ENCODE measurements around the gene INPP4B.

INPP4B gene

DNA sequence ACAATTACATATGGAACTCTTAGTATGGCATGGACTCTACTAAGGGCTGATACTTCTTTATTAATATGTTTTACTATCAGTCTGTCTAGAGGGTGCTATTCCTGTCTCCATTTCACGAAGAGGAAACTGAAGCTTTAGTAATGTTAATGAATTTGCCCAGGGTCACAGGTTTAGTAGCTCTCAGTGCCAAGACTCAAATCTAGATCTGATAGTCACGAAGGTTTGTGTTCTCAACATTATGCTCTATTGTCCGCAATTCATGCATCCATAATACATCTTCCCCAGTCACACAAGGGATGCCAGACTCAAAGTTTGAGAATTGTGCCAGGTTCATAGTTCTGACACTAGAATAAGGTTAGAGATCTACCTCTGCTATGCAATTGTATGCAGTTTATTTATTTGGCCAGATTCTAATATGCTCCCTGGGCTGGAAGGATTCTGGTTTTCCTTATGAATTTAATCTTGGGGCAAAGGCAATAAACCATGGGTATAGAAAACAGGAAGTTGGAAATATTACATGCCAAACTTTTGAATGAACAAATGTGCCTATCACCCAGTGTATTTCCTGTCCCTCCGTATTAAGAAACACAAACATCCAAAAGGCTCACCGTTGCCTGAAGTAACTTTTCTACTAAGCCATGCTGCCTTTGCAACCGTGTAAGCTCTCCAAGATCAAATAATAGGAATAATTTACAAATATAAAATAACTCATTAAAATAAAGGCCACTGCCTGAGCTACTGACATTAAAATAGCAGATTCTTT, 478.5 kb downstream of the INPP4B start:
- no peak for DNase-seq

DNA sequence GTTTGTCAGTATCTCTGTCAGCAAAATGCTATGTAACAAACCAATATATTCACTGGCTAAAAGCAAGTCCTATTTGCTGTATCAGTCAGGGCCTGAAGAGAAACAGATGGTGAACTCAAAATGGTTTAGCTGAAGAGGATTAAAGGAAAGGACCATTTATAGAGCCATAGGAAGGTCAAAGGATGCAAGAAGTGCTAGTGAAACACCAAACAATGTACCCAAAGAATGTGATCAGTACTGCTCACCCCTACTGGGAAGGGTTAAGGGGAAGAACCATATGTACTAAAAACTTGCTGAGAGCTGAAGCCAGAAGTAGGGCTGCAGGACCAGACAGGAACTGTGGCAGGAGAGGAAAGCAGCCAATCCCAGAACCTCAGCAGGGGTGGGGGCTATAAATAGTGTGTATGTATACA, 479.3 kb downstream of the INPP4B start:
- DNase-seq = peak; percentile 84 to 87

DNA sequence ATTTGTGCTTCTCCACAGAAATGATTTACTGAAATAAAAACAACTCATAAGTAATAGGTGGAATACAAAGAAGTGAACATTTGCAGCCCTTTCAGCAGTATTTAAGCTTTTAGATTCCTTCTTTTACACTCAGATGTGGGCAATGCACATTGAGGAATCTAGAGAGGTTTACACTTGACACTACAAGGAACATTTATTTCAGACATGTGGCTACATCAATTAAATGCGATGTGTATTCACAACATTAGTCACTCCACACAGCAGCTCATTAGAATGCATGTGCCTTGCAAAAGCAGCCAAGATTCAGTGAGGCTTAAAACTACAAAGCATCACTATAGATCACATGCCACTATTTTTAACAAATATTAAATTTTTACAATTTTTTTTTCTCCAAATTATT, 480.7 kb downstream of the INPP4B start:
- DNase-seq = no peak

DNA sequence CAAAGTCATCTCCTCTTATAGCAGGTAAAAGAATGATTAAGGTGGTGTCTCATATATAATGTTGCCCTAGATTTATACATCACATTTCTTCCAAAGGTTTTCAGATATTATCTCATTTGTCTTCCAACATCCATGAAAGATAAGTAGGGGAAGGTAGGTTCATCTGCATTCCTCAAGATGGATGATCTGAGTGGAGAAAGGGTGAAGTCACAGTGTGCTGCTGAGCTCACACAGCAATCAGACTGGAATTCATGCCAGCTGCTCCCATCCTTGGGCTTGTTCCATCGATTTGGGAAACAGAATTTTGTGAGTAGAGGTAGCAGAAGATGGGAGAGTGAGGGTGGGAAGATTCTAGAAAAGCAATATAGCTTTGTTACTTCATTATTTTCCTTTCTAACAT, 482.4 kb downstream of the INPP4B start:
- DNase-seq = no peak

DNA sequence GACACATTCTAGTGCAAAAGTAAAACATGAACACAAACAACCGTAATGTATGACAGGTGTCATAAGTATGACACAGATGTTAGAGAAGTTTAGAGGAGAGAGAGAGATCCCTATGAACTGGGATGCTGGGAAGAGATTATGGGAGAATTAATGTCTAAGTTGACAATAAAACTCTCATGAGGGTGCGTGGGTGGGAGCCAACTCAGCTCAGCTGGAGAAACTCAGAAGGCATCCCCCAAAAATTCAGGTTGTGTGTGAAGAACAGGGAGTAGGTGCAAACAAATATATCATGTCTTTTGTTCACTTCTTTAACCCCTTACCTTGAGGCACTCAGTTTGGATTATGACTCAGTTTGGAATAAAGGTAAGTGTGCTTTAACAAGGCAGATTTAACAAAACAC, 484.1 kb downstream of the INPP4B start:
- DNase-seq = peak in 1 of 2 experiments; percentile 24

DNA sequence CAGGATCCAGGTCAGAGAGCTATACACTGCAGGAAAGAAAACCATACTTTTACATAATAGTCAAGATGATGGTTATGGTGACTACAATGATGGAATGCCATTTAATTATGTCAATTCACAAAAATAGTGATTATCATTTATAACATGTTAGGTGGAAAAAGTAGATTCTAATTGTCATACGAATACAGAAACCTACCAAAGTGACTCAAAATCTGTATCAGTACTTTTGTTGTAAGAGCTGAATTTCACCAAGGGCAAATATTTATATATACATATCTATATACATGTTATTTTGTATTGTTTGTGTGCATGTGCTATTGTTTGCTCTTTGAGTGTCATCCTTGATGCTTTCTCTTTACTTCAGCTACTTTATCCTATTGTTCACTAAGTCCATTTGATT, 485.4 kb downstream of the INPP4B start:
- no peak for DNase-seq

DNA sequence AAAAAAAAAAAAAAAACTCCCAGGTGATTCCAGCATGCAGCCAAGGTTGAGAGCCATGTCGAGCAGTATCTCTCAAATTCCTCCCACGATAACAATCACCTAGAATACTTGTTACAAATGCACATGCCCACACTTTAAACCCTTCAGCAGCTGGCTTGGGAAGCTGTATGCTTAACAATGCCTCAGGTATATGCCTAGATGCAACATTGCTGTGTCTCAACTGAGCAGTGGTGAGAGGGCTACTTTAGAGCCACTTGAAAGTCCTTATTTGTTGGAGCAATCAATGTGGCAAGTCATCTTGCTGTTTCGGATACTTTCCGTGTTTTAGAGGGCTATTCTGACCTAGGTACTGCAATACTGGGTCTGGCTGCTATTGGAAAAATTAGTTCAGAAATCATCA, 487.4 kb downstream of the INPP4B start:
- DNase-seq = no peak

DNA sequence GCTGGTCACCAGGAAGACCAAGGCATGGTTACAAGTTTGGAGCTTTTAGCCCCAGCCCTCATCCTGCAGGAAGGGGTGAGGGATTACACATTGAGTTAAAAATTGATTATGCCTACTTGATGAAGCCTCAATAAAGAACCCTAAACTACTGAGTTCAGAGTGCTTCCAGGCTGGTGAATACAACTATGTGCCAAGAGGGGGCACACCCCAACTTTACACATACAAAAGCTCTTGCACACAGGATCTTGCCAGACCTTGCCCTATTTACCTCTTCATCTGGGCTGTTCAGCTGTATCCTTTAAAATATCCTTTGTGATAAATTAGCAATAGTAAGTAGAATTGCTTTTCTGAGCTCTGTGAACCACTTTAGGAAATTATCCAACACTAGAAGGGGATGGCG, 489.3 kb downstream of the INPP4B start:
- no peak for DNase-seq

DNA sequence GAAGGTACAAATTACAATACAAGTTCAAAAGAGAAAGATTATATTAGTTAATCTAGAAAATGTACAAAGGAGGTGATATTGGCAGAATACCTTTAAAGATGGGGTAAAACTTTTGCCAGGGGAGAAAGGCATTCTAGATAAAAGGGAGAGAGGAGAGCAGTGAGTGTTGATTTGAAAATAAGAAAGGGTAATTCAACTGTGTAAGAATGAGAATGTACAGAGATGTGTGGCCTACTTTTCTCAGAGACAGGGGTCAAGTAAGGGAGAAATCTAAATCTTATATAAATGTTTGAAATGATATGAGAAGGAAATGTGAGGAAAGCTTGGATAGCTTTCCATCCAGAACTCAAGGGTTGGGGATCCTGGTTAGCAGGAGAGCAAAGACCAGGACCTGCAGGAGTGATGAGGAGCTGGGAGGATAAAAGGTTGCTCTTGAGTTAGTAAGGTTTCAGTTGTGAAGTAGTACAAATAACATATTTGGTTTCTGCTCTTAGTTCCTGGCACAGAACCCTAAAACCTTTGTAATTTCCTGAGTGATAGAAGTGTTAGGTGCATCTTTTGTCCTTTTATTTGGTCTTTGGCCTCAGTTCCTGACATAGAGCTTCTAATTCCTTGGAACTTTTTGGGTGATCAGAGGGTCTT, 489.9 kb downstream of the INPP4B start:
- DNase-seq = no peak

DNA sequence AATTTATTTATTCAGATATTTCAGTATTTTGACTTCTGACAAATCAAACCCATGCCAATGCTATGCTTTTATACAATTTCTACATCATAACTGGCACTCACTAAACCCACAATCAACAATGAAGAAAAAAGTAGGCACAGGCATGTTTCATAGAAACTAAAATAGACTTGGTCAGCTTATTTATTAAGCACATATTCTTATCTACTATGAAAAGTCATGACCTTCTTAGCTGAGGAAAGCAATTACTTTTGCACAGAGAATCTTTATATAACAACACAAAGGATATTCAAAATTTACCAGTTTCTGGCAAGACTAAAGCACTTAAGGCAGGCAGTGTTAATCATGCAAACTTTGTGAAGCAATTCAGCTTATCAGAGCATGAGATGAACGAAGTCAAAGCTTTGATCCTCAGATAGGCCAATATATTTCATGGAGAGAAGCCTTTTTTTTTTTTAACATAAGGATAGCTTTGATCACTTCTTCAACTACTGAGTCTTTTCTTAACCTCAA, 490.6 kb downstream of the INPP4B start:
- no peak for DNase-seq

DNA sequence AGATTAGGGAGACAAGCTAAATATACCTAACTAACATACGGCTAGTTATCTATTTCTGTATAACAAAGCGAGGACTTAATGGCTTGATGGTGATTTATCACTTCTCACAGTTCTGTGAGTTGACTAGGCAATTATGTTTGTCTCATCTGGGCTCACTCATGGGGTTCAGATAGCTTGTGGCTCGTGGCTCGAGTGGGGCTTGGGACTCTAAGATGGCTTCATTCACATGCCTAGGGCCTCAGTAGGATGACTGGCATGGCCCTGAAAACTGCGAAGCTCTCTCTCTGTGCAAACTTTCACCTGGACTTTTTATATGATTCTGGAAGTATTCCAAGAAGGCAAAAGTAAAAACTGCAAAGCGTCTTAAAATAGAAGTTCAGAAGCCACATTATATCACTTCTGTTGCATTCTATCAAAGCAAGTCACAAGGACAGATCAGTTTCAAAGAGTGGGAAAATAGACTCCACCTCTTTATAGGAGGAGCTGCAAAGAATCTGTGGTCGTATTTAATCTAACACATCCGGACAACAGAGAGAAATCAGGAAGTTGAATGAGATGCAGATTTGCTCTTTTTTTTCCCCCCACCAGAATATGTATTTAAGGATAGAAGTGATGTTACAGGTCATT, 491.2 kb downstream of the INPP4B start:
- no peak for DNase-seq

DNA sequence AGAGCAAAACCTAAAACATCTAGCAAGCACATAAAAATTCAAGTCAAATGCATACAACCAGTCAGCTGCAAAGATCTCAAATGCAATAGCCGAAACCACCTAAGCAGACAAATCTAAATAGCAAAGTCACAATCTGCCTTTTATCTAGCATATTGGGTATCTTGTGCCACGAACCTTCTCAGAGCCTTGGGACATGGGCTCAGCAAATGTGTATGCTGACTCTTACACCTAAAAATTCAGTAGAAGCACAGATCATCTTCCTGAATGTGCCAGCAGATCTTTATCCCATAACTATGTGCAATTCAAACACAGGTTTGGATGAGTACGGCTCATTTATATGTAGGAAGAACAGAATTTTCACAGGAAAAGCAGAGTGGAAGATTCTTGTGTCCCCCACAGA, 492.1 kb downstream of the INPP4B start:
- no peak for DNase-seq

DNA sequence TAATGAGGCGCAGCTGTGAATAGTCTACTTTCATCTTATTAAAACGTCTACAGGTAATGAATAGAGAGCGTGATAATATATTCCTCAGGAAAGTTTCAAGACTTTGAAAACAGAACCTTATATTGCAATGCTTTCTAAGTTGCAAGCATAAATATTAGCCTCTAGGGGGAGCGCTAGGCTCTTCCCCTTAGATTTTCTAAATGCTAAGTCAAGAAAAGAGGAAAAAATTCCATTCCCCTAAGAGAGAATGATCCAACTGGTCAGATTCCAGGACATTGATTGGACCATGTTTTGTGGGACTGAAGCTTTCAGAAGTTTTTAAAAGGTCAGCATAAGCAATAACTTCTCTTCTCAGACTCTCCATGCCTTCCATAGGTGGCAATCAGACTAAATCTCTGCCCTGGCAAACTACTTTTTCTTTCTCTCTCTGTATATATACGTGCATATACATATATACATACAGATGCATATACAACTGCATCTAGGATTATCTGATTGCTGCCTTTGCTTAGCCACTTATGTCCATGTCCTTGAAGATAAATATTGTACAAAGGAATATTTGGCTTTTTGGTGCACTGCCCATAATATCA, 492.9 kb downstream of the INPP4B start:
- peak in 1 of 2 experiments; percentile 27 for DNase-seq

DNA sequence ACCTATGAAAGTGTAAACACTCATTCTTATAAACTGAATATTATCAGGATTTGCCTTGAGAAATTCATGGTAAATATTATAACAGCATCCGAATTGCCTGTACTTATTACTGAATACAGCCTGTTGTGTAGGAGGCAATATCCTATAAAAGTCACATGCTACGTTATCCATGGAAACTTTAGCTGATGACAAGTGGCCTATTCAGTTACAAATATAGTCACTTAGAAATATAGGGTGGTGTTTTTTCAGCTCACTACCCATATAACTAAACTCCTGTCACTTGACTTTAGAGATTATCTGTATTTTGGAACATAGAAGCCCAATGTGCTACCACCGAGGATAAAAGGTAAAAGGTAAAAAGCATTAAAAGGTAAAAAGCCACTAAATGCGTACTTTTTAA, 493.4 kb downstream of the INPP4B start:
- DNase-seq = no peak

DNA sequence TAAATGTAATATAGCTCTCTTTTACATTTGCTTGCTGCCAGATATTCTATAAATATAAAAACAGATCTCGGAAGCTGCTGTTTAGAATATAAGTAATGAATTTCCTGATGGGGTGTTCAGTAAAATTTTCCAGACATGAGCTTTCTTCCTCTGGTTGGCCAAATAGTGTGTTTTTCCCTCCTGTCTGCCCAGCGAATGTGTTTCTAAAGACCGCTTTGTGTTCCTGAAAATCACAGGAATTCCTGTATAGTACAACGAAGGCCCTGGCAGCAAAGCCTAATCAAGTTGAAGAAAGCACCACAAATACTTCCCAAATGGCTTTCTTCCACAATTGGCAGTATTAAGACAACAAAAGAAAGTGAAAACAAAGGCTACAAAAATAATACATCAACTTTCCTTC, 494.1 kb downstream of the INPP4B start:
- no peak for DNase-seq

DNA sequence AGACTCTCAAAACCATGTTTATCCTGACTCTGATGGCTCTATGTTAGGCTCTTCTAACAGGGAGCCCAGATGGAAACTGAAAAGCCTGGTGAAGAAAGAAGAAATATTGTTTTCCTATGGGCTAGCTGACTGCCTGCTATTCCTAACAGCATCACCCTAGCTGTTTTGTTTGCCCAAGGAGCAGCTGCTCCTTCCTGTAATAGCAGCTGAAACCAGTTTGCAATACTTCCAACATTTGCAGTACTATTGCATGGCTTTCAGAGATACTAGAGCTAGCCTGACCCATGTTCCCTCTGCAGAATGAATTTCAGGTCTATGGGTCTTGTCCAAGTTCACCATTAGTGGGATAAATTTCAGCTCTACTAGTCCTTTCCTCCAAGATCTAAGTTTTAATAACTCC, 495.2 kb downstream of the INPP4B start:
- DNase-seq = no peak

DNA sequence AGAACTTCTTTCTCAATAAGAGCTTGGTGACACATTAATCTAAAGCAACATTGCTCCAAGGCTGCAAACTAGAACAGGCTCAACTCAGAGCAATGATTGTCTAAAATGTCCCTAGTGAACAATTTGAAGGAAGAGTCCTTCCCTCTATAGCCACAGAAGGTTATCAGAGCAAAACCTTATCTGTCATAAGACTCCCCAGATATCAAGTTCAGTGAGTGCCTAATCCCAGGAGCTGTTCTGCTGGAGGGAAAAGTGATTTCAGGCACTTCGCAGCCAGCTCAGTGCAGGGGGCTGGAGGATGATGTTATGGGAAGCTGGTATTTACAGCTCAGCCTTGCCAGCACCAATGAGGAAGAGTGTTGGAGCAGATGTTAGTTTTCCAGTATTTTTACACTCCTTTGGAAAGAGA, 497.5 kb downstream of the INPP4B start:
- no peak for DNase-seq

DNA sequence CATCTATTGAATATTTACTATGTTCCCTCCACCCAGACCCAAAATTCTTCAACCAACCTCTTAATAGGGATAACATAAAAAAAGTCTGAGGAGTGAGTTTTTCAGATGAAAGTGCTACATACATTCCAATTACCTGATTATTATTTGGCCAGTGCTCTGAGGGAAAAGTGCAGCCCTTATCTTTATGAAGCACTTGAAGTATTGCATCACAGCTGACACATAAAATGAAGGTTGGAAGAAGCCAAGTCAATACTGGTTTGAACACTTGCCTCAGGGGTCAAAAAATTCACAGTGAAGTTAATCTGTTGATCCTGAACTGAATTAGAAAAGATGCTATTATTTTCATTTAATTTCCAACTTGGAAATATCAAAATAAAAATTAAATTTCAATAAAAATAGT, 498.9 kb downstream of the INPP4B start:
- DNase-seq = no peak

DNA sequence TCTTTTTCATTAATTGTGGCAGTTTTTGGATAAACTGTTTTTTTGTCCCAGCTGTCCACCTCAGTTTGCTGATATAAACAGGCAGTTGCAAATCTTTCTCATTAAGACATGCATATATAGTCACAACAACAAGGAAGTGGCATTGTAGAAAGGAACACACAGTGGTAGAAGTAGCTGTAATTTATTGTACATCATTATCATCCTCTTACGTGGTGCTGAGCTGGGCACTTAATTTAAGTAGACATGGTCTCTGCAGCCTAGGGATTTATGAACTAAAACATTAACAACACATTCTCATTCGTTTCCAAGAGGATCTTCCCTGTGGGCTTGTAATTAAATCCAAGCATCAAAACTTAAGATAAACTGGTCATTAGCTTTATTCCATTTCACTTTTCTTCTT, 500.2 kb downstream of the INPP4B start:
- no peak for DNase-seq

DNA sequence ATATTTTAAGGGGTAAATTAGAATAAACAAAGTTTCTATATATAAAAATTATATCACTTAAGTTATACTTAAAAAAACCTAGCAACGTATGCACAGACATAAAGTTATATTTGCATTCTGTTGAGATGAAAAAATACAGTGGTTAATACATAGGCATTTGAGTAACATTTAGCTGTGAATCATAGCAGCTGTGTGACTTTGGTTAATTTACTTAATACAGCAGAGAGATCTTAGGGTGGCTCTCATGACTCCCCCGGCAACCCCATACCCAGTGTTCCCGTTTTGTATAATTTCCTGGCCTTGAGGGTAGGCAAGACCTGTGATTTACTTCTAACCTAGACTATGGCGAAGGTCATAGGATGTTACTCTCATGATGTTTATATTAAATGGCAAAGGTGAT, 504.8 kb downstream of the INPP4B start:
- no peak for DNase-seq

DNA sequence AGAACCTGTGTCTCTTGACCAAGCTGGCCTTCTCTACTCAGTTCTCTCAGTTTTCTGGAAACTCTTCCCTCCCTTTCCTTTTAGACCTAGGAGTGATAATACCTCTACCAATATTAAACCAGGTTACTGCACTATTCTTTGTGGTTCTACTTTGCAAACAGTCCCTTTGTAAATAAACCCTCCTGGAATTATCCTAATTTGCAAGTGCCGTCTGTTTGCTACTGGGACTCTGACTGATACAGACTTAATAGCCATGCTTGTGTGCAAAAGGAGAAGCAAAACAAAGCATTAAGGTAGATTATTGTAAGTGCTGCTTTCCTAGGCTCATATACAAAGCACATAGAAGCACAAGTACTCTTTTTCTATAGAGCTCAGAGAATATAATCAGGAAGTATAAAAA, 507.0 kb downstream of the INPP4B start:
- DNase-seq = no peak

DNA sequence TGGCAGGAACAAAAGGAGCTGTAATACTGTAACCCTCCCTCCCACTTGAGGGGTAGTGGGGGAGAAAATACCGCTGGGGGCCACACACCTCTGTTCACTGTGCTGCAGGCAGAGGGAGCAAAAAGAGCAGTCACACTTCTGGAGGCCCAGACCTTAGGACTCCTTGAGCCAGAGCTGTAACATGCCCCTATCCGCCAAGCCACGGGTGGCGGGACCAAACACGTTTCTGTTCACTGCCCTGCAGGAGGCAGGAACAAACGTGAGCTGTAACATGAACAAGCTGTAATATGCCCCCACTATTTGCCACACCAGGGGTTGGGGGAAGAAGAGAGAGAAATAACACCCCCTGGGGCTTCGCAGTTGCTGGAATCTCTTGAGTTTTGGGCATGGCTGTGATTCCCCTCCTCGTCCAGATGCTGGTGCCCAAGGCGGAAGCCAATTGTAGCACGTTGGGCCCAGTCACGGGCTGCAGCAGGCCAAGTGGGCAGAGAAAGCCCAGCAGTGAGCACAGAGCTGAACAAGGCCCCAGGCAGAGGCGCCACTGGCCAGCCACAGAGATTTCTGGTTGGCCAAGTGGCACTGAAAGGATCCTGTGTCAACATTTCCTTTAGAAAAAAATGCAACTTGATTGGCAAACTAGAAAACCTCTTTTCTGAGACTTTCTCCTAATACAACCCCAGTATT, 509.7 kb downstream of the INPP4B start:
- DNase-seq = no peak

DNA sequence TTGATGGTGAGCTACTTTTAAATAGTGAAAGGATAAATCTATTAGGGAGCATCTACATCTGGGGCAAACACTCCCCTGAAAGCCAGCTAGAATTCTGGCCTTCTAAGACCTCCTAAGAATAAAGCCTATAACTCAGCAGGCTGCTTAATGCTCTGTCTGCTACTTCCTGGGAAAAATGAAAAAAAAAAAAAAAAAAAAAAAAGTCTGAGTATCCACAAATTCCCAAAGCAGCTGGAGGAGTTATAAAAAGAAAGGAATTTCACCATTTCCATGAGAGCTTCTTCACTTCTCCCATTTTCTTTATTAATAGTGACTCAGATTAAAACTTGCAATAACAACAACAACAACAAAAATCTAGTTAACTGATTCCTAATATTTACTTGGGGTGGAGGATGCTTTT, 511.2 kb downstream of the INPP4B start:
- no peak for DNase-seq
